WTC11 (cell line): ENCODE data around the gene NPLOC4. TPM values are rescaled to one million over a fixed set of nuclear protein-coding genes. Genes with fewer than 3 reads are reported as not detected.

Experiments
- ATAC-seq: fragments of 200-7000 bp; cut with Tn5 transposase; 2 replicates; pipeline ENCODE4 v1.10.0; 2021; ENCODE audit warnings: mild to moderate bottlenecking, moderate library complexity
- CTCF ChIA-PET: fragments of 300-600 bp; sonication (Branson Sonifier 250); formaldehyde crosslinking; loops from one replicate; lab custom pipeline; 2021; ENCODE audit warnings: antibody characterized with exemption; lab: Charles Lee
- POLR2A ChIA-PET: fragments of 350-600 bp; sonication (Branson Sonifier 250); formaldehyde crosslinking; loops from one replicate; lab custom pipeline; 2021; ENCODE audit warnings: antibody characterized with exemption; lab: Charles Lee
- DNase-seq: peaks from one replicate; pipeline ENCODE4 v3.0.0; 2021; ENCODE audit warnings: low spot score
- H3K27ac Mint-ChIP-seq: 2 replicates; pipeline ENCODE4 v1.8.0; 2021; ENCODE audit warnings: mixed read lengths
- H3K27me3 Mint-ChIP-seq: 2 replicates; pipeline ENCODE4 v1.8.0; 2021; ENCODE audit warnings: low read depth, mild to moderate bottlenecking, moderate library complexity, mixed read lengths
- H3K36me3 Mint-ChIP-seq: 2 replicates; pipeline ENCODE4 v1.8.0; 2021; ENCODE audit warnings: mixed read lengths
- H3K4me1 Mint-ChIP-seq: 2 replicates; pipeline ENCODE4 v1.8.0; 2022; ENCODE audit warnings: mixed read lengths
- H3K4me3 Mint-ChIP-seq: 2 replicates; pipeline ENCODE4 v1.8.0; 2021; ENCODE audit warnings: mild to moderate bottlenecking, moderate library complexity, mixed read lengths
- H3K9me3 Mint-ChIP-seq: 2 replicates; pipeline ENCODE4 v1.8.0; 2021; ENCODE audit warnings: mixed read lengths
- ATF1 ChIP-seq: sonication (generic); formaldehyde crosslinking; IDR thresholded peaks from 2 replicates; pipeline ENCODE4 v1.8.1; 2023; ENCODE audit warnings: mild to moderate bottlenecking, moderate library complexity, missing genetic modification reagents
- CBFB ChIP-seq: sonication (generic); formaldehyde crosslinking; IDR thresholded peaks from 2 replicates; pipeline ENCODE4 v1.8.1; 2022; ENCODE audit warnings: mild to moderate bottlenecking, low read depth, missing genetic modification reagents
- CREB1 ChIP-seq: sonication (generic); formaldehyde crosslinking; IDR thresholded peaks from 2 replicates; pipeline ENCODE4 v1.8.0; 2023; ENCODE audit warnings: mild to moderate bottlenecking, missing genetic modification reagents
- EMX1 ChIP-seq: fragments of 250-450 bp; sonication (Bioruptor Pico); IDR thresholded peaks from 2 replicates; pipeline ENCODE4 v1.8.0; 2021; ENCODE audit warnings: mild to moderate bottlenecking
- ESRRA ChIP-seq: sonication (generic); formaldehyde crosslinking; IDR thresholded peaks from 2 replicates; pipeline ENCODE4 v1.8.1; 2022; ENCODE audit warnings: mild to moderate bottlenecking, missing genetic modification reagents, borderline replicate concordance
- FOXK1 ChIP-seq: sonication (generic); formaldehyde crosslinking; IDR thresholded peaks from 2 replicates; pipeline ENCODE4 v1.8.0; 2022; ENCODE audit warnings: mild to moderate bottlenecking, moderate library complexity, missing genetic modification reagents
- GABPB1 ChIP-seq: sonication (generic); formaldehyde crosslinking; IDR thresholded peaks from 2 replicates; pipeline ENCODE4 v1.8.1; 2023; ENCODE audit warnings: mild to moderate bottlenecking, missing genetic modification reagents
- HMGA2 ChIP-seq: fragments of 250-450 bp; sonication (Bioruptor Pico); IDR thresholded peaks from 2 replicates; pipeline ENCODE4 v1.4.0; 2021; ENCODE audit warnings: mild to moderate bottlenecking, moderate library complexity
- JAZF1 ChIP-seq: fragments of 250-450 bp; sonication (Bioruptor Pico); IDR thresholded peaks from 2 replicates; pipeline ENCODE4 v1.9.0; 2021; ENCODE audit warnings: moderate library complexity, mild to moderate bottlenecking, inconsistent platforms
- MXD4 ChIP-seq: fragments of 250-450 bp; sonication (Bioruptor Pico); IDR thresholded peaks from 2 replicates; pipeline ENCODE4 v1.8.0; 2021; ENCODE audit warnings: mild to moderate bottlenecking, moderate library complexity, borderline replicate concordance
- NFATC4 ChIP-seq: fragments of 250-450 bp; sonication (Bioruptor Pico); IDR thresholded peaks from 2 replicates; pipeline ENCODE4 v1.9.0; 2021; ENCODE audit warnings: mild to moderate bottlenecking
- NFE2L1 ChIP-seq: sonication (generic); formaldehyde crosslinking; IDR thresholded peaks from 2 replicates; pipeline ENCODE4 v1.8.1; 2023; ENCODE audit warnings: missing genetic modification reagents
- NFYB ChIP-seq: sonication (generic); formaldehyde crosslinking; conservative IDR thresholded peaks from 2 replicates; pipeline ENCODE4 v1.8.0; 2022; ENCODE audit warnings: low read depth, missing genetic modification reagents
- RELA ChIP-seq: sonication (generic); formaldehyde crosslinking; IDR thresholded peaks from 2 replicates; pipeline ENCODE4 v1.8.1; 2022; ENCODE audit warnings: missing genetic modification reagents, mild to moderate bottlenecking, borderline replicate concordance
- SMAD3 ChIP-seq: sonication (generic); formaldehyde crosslinking; IDR thresholded peaks from 2 replicates; pipeline ENCODE4 v1.8.0; 2022; ENCODE audit warnings: missing genetic modification reagents, mild to moderate bottlenecking, borderline replicate concordance
- SMAD4 ChIP-seq: sonication (generic); formaldehyde crosslinking; IDR thresholded peaks from 2 replicates; pipeline ENCODE4 v1.8.0; 2022; ENCODE audit warnings: mild to moderate bottlenecking, missing genetic modification reagents
- TEAD1 ChIP-seq: sonication (generic); formaldehyde crosslinking; IDR thresholded peaks from 2 replicates; pipeline ENCODE4 v1.8.0; 2022; ENCODE audit warnings: mild to moderate bottlenecking, missing genetic modification reagents
- USF2 ChIP-seq: sonication (generic); formaldehyde crosslinking; IDR thresholded peaks from 2 replicates; pipeline ENCODE4 v1.8.1; 2023; ENCODE audit warnings: mild to moderate bottlenecking, missing genetic modification reagents, moderate library complexity
- ZNF219 ChIP-seq: sonication (generic); formaldehyde crosslinking; IDR thresholded peaks from 2 replicates; pipeline ENCODE4 v1.8.0; 2023; ENCODE audit warnings: missing genetic modification reagents, mild to moderate bottlenecking, borderline replicate concordance
- ZNF263 ChIP-seq: sonication (generic); formaldehyde crosslinking; IDR thresholded peaks from 2 replicates; pipeline ENCODE4 v1.8.1; 2022; ENCODE audit warnings: low read depth, mild to moderate bottlenecking, moderate library complexity, missing genetic modification reagents
- ZNF281 ChIP-seq: sonication (generic); formaldehyde crosslinking; IDR thresholded peaks from 2 replicates; pipeline ENCODE4 v1.8.0; 2023; ENCODE audit warnings: mild to moderate bottlenecking, missing genetic modification reagents
- ZNF317 ChIP-seq: sonication (generic); formaldehyde crosslinking; IDR thresholded peaks from 2 replicates; pipeline ENCODE4 v1.8.1; 2023; ENCODE audit warnings: low read depth, mild to moderate bottlenecking, moderate library complexity, missing genetic modification reagents, borderline replicate concordance
- ZNF416 ChIP-seq: fragments of 250-450 bp; sonication (Bioruptor Pico); IDR thresholded peaks from 2 replicates; pipeline ENCODE4 v1.9.0; 2021; ENCODE audit warnings: mild to moderate bottlenecking, inconsistent platforms
- ZNF423 ChIP-seq: fragments of 250-450 bp; sonication (Bioruptor Pico); IDR thresholded peaks from 2 replicates; pipeline ENCODE4 v2.1.2; 2022; ENCODE audit warnings: mild to moderate bottlenecking, moderate library complexity
- ZNF512 ChIP-seq: sonication (generic); formaldehyde crosslinking; IDR thresholded peaks from 2 replicates; pipeline ENCODE4 v1.8.1; 2022; ENCODE audit warnings: missing genetic modification reagents, borderline replicate concordance
- ZNF532 ChIP-seq: fragments of 250-450 bp; sonication (Bioruptor Pico); IDR thresholded peaks from 2 replicates; pipeline ENCODE4 v1.9.0; 2021; ENCODE audit warnings: mild to moderate bottlenecking, borderline replicate concordance
- total RNA-seq: library from RNA; stranded (reverse); gene quantifications from 3 replicates; pipeline ENCODE4 v1.2.3, GENCODE V29; 2021
- TF ChIP-seq, protein P1 (sequence below): sonication (generic); formaldehyde crosslinking; IDR thresholded peaks from 2 replicates; pipeline ENCODE4 v1.8.0; 2022; ENCODE audit warnings: mild to moderate bottlenecking, missing genetic modification reagents

NPLOC4 gene
- total RNA-seq, 1 experiment from 2014 or later = 83.5 TPM

- Mint-ChIP-seq H3K4me3 (peak within 1 kb of the TSS; percentile 86), H3K9me3 (no peaks in the 10 kb centered on the region), H3K27me3 (no peaks in the 10 kb centered on the region; the same call in 1 of the 2 replicates), H3K36me3 (peaks cover 23% of the 10 kb centered on the region), H3K4me1 (peaks cover 12% of the 10 kb centered on the region), H3K27ac (peak within 1 kb of the TSS; percentile 84)
- CTCF ChIA-PET = interaction anchor here (0.9 to 2.7 kb wide), 8 partner anchors 8 to 186 kb away, joined by 3 to 15 read pairs (median 7); partner anchors contain the start of gene MRPL12
- POLR2A ChIA-PET = interaction anchor here (0.8 to 1.2 kb wide), 5 partner anchors 10 to 354 kb away, joined by 3 to 6 read pairs (median 3); partner anchors contain the start of genes CCDC137, DCXR, MRPL12 and OXLD1
- DNase-seq = peak; percentile 98
- ATAC-seq = peak; percentile 98
- TF ChIP-seq NFYB (CRISPR knock-in tag) (peak; percentile 94), ZNF416 (CRISPR knock-in tag) (no peak), SMAD3 (CRISPR knock-in tag) (no peak), GABPB1 (CRISPR knock-in tag) (peak; percentile 32), RELA (CRISPR knock-in tag) (peak; percentile 90; the same call in 1 of the 2 replicates), ZNF219 (no peak), FOXK1 (no peak), MXD4 (CRISPR knock-in tag) (no peak), SMAD4 (CRISPR knock-in tag) (no peak), ESRRA (CRISPR knock-in tag) (no peak), ATF1 (CRISPR knock-in tag) (no peak), JAZF1 (no peak), CBFB (CRISPR knock-in tag) (no peak), ZNF512 (CRISPR knock-in tag) (no peak), NFATC4 (CRISPR knock-in tag) (no peak), ZNF281 (CRISPR knock-in tag) (no peak), NFE2L1 (CRISPR knock-in tag) (no peak), ZNF317 (CRISPR knock-in tag) (0 out of 2 replicates have a peak, but pooled peaks have one; percentile 40), ZNF263 (no peak), ZNF423 (CRISPR knock-in tag) (no peak), ZNF532 (no peak), HMGA2 (no peak), USF2 (CRISPR knock-in tag) (no peak), CREB1 (CRISPR knock-in tag) (no peak), TEAD1 (CRISPR knock-in tag) (peak; percentile 71; the same call in 1 of the 2 replicates), EMX1 (CRISPR knock-in tag) (no peak)
- TF ChIP-seq, protein P1, sequence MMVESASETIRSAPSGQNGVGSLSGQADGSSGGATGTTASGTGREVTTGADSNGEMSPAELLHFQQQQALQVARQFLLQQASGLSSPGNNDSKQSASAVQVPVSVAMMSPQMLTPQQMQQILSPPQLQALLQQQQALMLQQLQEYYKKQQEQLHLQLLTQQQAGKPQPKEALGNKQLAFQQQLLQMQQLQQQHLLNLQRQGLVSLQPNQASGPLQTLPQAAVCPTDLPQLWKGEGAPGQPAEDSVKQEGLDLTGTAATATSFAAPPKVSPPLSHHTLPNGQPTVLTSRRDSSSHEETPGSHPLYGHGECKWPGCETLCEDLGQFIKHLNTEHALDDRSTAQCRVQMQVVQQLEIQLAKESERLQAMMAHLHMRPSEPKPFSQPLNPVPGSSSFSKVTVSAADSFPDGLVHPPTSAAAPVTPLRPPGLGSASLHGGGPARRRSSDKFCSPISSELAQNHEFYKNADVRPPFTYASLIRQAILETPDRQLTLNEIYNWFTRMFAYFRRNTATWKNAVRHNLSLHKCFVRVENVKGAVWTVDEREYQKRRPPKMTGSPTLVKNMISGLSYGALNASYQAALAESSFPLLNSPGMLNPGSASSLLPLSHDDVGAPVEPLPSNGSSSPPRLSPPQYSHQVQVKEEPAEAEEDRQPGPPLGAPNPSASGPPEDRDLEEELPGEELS (CRISPR knock-in tag) = no peak
These were observed 46.9 kb upstream of the NPLOC4 start, which contains the start of the genes ARL16 and HGS for GRCh38 chr17:81683584-81684441. TSS of gene ARL16 (minus strand) at chr17:81683797. CDS start at chr17:81683753, 44 bp downstream. TSS of gene HGS (plus strand) at chr17:81684011. CDS start at chr17:81684067, 56 bp downstream.
